ENCODE data around the gene NNAT. TPM values are rescaled to one million over a fixed set of nuclear protein-coding genes. Genes with fewer than 3 reads are reported as not detected.

NNAT gene
- total RNA-seq, 1 donor from 2014 or later, result 87.4 TPM

- no peak overlapping the region for H3K4me3 Mint-ChIP-seq (ENCODE audit: low read depth)
- no peaks in the 10 kb centered on the region for H3K9me3 Mint-ChIP-seq (ENCODE audit: low read depth)
- no peak for TF ChIP-seq CTCF (IDR thresholded peaks at IDR 0.05; ENCODE audit: unreplicated experiment)
- no peaks in the 10 kb centered on the region for H3K36me3 Mint-ChIP-seq (ENCODE audit: insufficient read depth)
- no peak for DNase-seq (ENCODE audit: low spot score, unreplicated experiment)
- H3K27ac Mint-ChIP-seq, result no peak overlapping the region
- peaks cover 2% of the 10 kb centered on the region for H3K4me1 Mint-ChIP-seq (ENCODE audit: low read depth)
- H3K27me3 Mint-ChIP-seq, result no peaks in the 10 kb centered on the region
Observed at GRCh38 chr20:37502654-37503053, 18.4 kb upstream of the NNAT start.

- no peak for DNase-seq (ENCODE audit: low spot score, unreplicated experiment)
- Mint-ChIP-seq H3K36me3 (ENCODE audit: insufficient read depth) (no peaks in the 10 kb centered on the region), H3K4me1 (ENCODE audit: low read depth) (peaks cover 2% of the 10 kb centered on the region), H3K4me3 (ENCODE audit: low read depth) (no peak overlapping the region), H3K27ac (no peak overlapping the region), H3K27me3 (no peaks in the 10 kb centered on the region), H3K9me3 (ENCODE audit: low read depth) (no peaks in the 10 kb centered on the region)
- no peak for TF ChIP-seq CTCF (IDR thresholded peaks at IDR 0.05; ENCODE audit: unreplicated experiment)
Observed at GRCh38 chr20:37503256-37503927, 17.7 kb upstream of the NNAT start.

- H3K36me3 Mint-ChIP-seq (ENCODE audit: insufficient read depth), result no peaks in the 10 kb centered on the region
- DNase-seq (ENCODE audit: low spot score, unreplicated experiment), result no peak
- H3K4me3 Mint-ChIP-seq (ENCODE audit: low read depth), result no peak overlapping the region
- H3K27ac Mint-ChIP-seq, result no peak overlapping the region
- no peaks in the 10 kb centered on the region for H3K9me3 Mint-ChIP-seq (ENCODE audit: low read depth)
- TF ChIP-seq CTCF (IDR thresholded peaks at IDR 0.05; ENCODE audit: unreplicated experiment), result no peak
- H3K27me3 Mint-ChIP-seq, result no peaks in the 10 kb centered on the region
- H3K4me1 Mint-ChIP-seq (ENCODE audit: low read depth), result peaks cover 2% of the 10 kb centered on the region
Observed at GRCh38 chr20:37504404-37505096, 16.5 kb upstream of the NNAT start.

DNA sequence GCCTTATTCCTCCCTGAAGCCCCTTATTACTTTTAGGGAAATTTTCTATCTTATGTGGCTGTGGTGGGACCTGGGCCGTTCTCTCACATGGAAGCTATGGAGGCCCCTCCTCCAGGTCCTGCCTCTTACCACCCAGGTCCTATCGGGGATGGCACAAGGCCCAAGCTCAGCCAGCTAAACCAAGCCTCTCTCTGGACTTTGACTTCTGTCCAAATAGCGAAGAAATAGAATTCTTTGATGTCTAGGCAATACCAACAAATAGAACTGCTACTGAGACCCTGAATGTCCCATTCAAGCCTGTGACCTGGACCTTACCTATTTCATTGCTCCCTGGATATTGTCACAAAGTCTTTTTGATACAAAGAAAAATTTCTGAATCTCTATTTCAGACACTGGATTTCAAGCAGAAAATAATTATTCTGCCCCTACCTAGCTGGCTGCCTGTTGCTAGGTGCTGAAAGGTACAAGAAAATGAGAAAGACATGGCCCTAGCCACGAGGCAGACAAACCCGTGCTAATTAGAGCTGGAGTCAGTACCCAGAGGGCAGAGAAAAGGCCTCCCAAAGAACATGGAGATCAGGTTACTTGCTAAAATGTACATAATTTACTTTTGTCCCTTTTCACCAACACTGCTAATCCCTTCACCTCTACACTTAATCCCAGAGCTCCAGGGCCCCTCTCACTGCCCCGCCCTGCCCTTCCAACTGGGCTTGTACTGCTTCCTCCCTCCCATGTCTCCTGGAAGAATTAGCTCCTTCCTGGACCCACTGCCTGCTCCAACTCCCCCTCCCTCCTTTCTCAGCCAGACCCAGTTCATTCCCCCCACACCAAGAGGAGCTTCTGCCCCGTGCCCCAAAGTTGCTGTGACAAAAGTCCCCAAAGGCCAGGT, 15.5 kb upstream of the NNAT start:
- no peak for TF ChIP-seq CTCF (IDR thresholded peaks at IDR 0.05; ENCODE audit: unreplicated experiment)

GRCh38 chr20:37506152-37506725, 14.8 kb upstream of the NNAT start:
- no peak for DNase-seq (ENCODE audit: low spot score, unreplicated experiment)
- peaks cover 2% of the 10 kb centered on the region for H3K4me1 Mint-ChIP-seq (ENCODE audit: low read depth)
- H3K4me3 Mint-ChIP-seq (ENCODE audit: low read depth), result no peak overlapping the region
- no peak for TF ChIP-seq CTCF (IDR thresholded peaks at IDR 0.05; ENCODE audit: unreplicated experiment)
- no peak overlapping the region for H3K27ac Mint-ChIP-seq
- H3K27me3 Mint-ChIP-seq, result no peaks in the 10 kb centered on the region
- no peaks in the 10 kb centered on the region for H3K9me3 Mint-ChIP-seq (ENCODE audit: low read depth)
- no peaks in the 10 kb centered on the region for H3K36me3 Mint-ChIP-seq (ENCODE audit: insufficient read depth)

More for the DNA sequence above, 15.5 kb upstream of the NNAT start:
- H3K4me3 Mint-ChIP-seq (ENCODE audit: low read depth), result no peak overlapping the region
- no peaks in the 10 kb centered on the region for H3K36me3 Mint-ChIP-seq (ENCODE audit: insufficient read depth)
- peaks cover 2% of the 10 kb centered on the region for H3K4me1 Mint-ChIP-seq (ENCODE audit: low read depth)
- DNase-seq (ENCODE audit: low spot score, unreplicated experiment), result no peak
- H3K9me3 Mint-ChIP-seq (ENCODE audit: low read depth), result no peaks in the 10 kb centered on the region
- no peaks in the 10 kb centered on the region for H3K27me3 Mint-ChIP-seq
- H3K27ac Mint-ChIP-seq, result no peak overlapping the region

All from progenitor cell of endocrine pancreas (in vitro differentiated cells).